Neural cell (in vitro differentiated cells): ENCODE results near the gene KCNJ3.

Source experiments
- EP300 ChIP-seq: fragments of 450-650 bp; conservative IDR thresholded peaks from 2 replicates; pipeline ENCODE4 v1.6.1; 2014; ENCODE audit warnings: antibody characterized with exemption, mild to moderate bottlenecking, moderate library complexity; ENCODE audit not compliant: poor library complexity, severe bottlenecking
- EZH2 ChIP-seq: fragments of 200-600, 300-800 bp; shearing (Covaris generic), sonication (generic); IDR thresholded peaks from 2 replicates; pipeline ENCODE4 v1.6.1; 2014; ENCODE audit warnings: antibody characterized with exemption, low read length, borderline replicate concordance, mild to moderate bottlenecking; ENCODE audit not compliant: insufficient read depth, poor library complexity, severe bottlenecking
- MXI1 ChIP-seq: fragments of 450-650 bp; conservative IDR thresholded peaks from 2 replicates; pipeline ENCODE4 v1.6.1; 2014; ENCODE audit warnings: antibody characterized with exemption, mild to moderate bottlenecking; ENCODE audit not compliant: poor library complexity, severe bottlenecking
- POLR2AphosphoS5 ChIP-seq: IDR thresholded peaks from 2 replicates; pipeline ENCODE4 v1.6.1; 2012
- RAD21 ChIP-seq: fragments of 450-650 bp; conservative IDR thresholded peaks from 2 replicates; pipeline ENCODE4 v1.6.1; 2014; ENCODE audit warnings: antibody characterized with exemption, mild to moderate bottlenecking, moderate library complexity
- SMC3 ChIP-seq: fragments of 450-650 bp; conservative IDR thresholded peaks from 2 replicates; pipeline ENCODE4 v1.6.1; 2014; ENCODE audit warnings: antibody characterized with exemption, mild to moderate bottlenecking, moderate library complexity; ENCODE audit not compliant: poor library complexity
- TAF1 ChIP-seq: IDR thresholded peaks from 2 replicates; pipeline ENCODE4 v1.6.1; 2012; ENCODE audit warnings: low read depth
- TF ChIP-seq, protein P1 (sequence below): fragments of 450-650 bp; IDR thresholded peaks from 2 replicates; pipeline ENCODE4 v1.5.1; 2014; ENCODE audit warnings: antibody characterized with exemption, mild to moderate bottlenecking, moderate library complexity; ENCODE audit not compliant: poor library complexity, severe bottlenecking
- TF ChIP-seq, protein P2 (sequence below): IDR thresholded peaks from 2 replicates; pipeline ENCODE4 v1.6.1; 2012; ENCODE audit warnings: borderline replicate concordance

- TF ChIP-seq RAD21 (no peak), EP300 (no peak), TAF1 (no peak), EZH2 (no peak), POLR2AphosphoS5 (no peak), MXI1 (no peak), SMC3 (no peak)
- TF ChIP-seq, protein P1, sequence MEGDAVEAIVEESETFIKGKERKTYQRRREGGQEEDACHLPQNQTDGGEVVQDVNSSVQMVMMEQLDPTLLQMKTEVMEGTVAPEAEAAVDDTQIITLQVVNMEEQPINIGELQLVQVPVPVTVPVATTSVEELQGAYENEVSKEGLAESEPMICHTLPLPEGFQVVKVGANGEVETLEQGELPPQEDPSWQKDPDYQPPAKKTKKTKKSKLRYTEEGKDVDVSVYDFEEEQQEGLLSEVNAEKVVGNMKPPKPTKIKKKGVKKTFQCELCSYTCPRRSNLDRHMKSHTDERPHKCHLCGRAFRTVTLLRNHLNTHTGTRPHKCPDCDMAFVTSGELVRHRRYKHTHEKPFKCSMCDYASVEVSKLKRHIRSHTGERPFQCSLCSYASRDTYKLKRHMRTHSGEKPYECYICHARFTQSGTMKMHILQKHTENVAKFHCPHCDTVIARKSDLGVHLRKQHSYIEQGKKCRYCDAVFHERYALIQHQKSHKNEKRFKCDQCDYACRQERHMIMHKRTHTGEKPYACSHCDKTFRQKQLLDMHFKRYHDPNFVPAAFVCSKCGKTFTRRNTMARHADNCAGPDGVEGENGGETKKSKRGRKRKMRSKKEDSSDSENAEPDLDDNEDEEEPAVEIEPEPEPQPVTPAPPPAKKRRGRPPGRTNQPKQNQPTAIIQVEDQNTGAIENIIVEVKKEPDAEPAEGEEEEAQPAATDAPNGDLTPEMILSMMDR = no peak
- TF ChIP-seq, protein P2, sequence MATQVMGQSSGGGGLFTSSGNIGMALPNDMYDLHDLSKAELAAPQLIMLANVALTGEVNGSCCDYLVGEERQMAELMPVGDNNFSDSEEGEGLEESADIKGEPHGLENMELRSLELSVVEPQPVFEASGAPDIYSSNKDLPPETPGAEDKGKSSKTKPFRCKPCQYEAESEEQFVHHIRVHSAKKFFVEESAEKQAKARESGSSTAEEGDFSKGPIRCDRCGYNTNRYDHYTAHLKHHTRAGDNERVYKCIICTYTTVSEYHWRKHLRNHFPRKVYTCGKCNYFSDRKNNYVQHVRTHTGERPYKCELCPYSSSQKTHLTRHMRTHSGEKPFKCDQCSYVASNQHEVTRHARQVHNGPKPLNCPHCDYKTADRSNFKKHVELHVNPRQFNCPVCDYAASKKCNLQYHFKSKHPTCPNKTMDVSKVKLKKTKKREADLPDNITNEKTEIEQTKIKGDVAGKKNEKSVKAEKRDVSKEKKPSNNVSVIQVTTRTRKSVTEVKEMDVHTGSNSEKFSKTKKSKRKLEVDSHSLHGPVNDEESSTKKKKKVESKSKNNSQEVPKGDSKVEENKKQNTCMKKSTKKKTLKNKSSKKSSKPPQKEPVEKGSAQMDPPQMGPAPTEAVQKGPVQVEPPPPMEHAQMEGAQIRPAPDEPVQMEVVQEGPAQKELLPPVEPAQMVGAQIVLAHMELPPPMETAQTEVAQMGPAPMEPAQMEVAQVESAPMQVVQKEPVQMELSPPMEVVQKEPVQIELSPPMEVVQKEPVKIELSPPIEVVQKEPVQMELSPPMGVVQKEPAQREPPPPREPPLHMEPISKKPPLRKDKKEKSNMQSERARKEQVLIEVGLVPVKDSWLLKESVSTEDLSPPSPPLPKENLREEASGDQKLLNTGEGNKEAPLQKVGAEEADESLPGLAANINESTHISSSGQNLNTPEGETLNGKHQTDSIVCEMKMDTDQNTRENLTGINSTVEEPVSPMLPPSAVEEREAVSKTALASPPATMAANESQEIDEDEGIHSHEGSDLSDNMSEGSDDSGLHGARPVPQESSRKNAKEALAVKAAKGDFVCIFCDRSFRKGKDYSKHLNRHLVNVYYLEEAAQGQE = no peak
These were observed 5.6 kb upstream of the KCNJ3 start for GRCh38 chr2:154692927-154693326.
